ENCODE measurements around the gene PHRF1. TPM values are rescaled to one million over a fixed set of nuclear protein-coding genes. Genes with fewer than 3 reads are reported as not detected.

The PHRF1 gene
- total RNA-seq, 1 donor from 2014 or later, result 38.3 TPM

DNA sequence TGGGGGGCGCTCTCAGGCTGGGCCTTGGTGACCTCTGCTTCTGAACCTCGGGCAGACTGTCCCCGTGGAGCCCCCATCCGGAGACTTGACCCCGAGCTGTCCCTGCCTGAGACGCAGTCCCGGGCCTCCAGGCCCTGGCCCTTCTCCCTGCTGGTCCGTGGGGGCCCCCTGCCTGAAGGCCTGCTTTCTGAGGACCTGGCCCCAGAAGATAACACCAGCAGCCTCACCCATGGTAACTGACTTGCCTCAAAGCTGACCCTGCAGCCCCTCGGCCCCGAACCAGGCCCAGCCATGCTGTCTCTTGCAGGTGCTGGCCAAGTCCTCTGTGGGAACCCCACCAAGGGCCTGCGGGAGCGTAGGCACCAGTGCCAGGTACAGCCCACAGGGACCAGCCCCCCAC lies 24.7 kb upstream of the PHRF1 start:
- no peak overlapping the region for H3K4me3 Mint-ChIP-seq (ENCODE audit: unreplicated experiment)
- FAIRE-seq, result no peak
- TF ChIP-seq EZH2 (IDR thresholded peaks at IDR 0.05; ENCODE audit: insufficient read depth, low read length), result no peak
- no peak for TF ChIP-seq CTCF (IDR thresholded peaks at IDR 0.05; ENCODE audit: insufficient read depth, low read depth, low read length)

GRCh38 chr11:553083-553987 lies 22.9 kb upstream of the PHRF1 start:
- Histone ChIP-seq H3K9ac (ENCODE audit: low read length) (no peak overlapping the region), H2AFZ (ENCODE audit: low read depth, low read length) (no peak overlapping the region), H3K79me2 (ENCODE audit: insufficient read depth, low read length) (no peaks in the 10 kb centered on the region), H3K27me3 (ENCODE audit: insufficient read depth, low read length) (peaks cover 18% of the 10 kb centered on the region), H3K4me3 (ENCODE audit: insufficient read depth, low read depth, low read length) (no peak overlapping the region), H3K4me2 (ENCODE audit: low read length) (no peak overlapping the region), H3K4me1 (ENCODE audit: insufficient read depth, low read length) (no peaks in the 10 kb centered on the region), H4K20me1 (ENCODE audit: insufficient read depth, low read length) (no peaks in the 10 kb centered on the region), H3K9me3 (ENCODE audit: insufficient read depth, low read depth, low read length) (no peaks in the 10 kb centered on the region), H3K36me3 (ENCODE audit: insufficient read depth, low read length) (no peaks in the 10 kb centered on the region), H3K27ac (ENCODE audit: low read depth, low read length) (no peak overlapping the region)
- peaks cover 12% of the 10 kb centered on the region for H3K27me3 Mint-ChIP-seq (ENCODE audit: low read depth, unreplicated experiment)
- H3K4me3 Mint-ChIP-seq (ENCODE audit: unreplicated experiment), result no peak overlapping the region
- no peaks in the 10 kb centered on the region for H3K36me3 Mint-ChIP-seq (ENCODE audit: low read depth, unreplicated experiment)
- H3K9me3 Mint-ChIP-seq (ENCODE audit: unreplicated experiment), result no peaks in the 10 kb centered on the region
- H3K27ac Mint-ChIP-seq (ENCODE audit: unreplicated experiment), result no peak overlapping the region
- DNase-seq (ENCODE audit: low read depth), result no peak
- no peak for FAIRE-seq
- H3K4me1 Mint-ChIP-seq (ENCODE audit: low read depth, unreplicated experiment), result peaks cover 6% of the 10 kb centered on the region
- no peak for TF ChIP-seq CTCF (IDR thresholded peaks at IDR 0.05; ENCODE audit: insufficient read depth, low read depth, low read length)
- TF ChIP-seq EZH2 (IDR thresholded peaks at IDR 0.05; ENCODE audit: insufficient read depth, low read length), result no peak

More for the DNA sequence above, 24.7 kb upstream of the PHRF1 start:
- H3K36me3 ChIP-seq (ENCODE audit: insufficient read depth, low read length), result no peaks in the 10 kb centered on the region
- H4K20me1 ChIP-seq (ENCODE audit: insufficient read depth, low read length), result no peaks in the 10 kb centered on the region
- no peaks in the 10 kb centered on the region for H3K9me3 ChIP-seq (ENCODE audit: insufficient read depth, low read depth, low read length)
- H3K79me2 ChIP-seq (ENCODE audit: insufficient read depth, low read length), result no peaks in the 10 kb centered on the region
- DNase-seq (ENCODE audit: low read depth), result no peak
- no peak overlapping the region for H2AFZ ChIP-seq (ENCODE audit: low read depth, low read length)
- no peak overlapping the region for H3K27ac ChIP-seq (ENCODE audit: low read depth, low read length)
- Mint-ChIP-seq H3K4me1 (ENCODE audit: low read depth, unreplicated experiment) (peaks cover 6% of the 10 kb centered on the region), H3K27me3 (ENCODE audit: low read depth, unreplicated experiment) (peaks cover 7% of the 10 kb centered on the region), H3K36me3 (ENCODE audit: low read depth, unreplicated experiment) (no peaks in the 10 kb centered on the region), H3K9me3 (ENCODE audit: unreplicated experiment) (no peaks in the 10 kb centered on the region), H3K27ac (ENCODE audit: unreplicated experiment) (no peak overlapping the region)
- H3K4me1 ChIP-seq (ENCODE audit: insufficient read depth, low read length), result no peaks in the 10 kb centered on the region
- no peak overlapping the region for H3K9ac ChIP-seq (ENCODE audit: low read length)
- no peak overlapping the region for H3K4me2 ChIP-seq (ENCODE audit: low read length)
- no peak overlapping the region for H3K4me3 ChIP-seq (ENCODE audit: insufficient read depth, low read depth, low read length)
- H3K27me3 ChIP-seq (ENCODE audit: insufficient read depth, low read length), result peaks cover 8% of the 10 kb centered on the region

DNA sequence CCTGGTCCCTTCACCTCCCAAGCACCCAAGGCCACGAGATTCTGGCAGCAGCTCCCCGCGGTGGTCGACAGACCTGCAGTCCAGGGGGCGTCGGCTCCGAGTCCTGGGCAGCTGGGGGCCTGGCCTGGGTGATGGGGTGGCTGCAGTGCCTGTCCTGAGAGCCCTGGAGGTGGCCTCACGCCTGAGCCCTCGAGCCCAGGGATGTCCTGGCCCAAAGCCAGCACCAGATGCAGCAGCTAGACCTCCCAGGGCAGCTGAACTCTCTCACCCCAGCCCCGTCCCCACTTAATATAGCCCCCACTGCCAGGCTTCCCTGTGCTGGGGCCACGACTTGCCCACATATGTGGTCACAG lies 22.3 kb upstream of the PHRF1 start:
- peaks cover 9% of the 10 kb centered on the region for H3K27me3 Mint-ChIP-seq (ENCODE audit: low read depth, unreplicated experiment)
- H3K4me2 ChIP-seq (ENCODE audit: low read length), result no peak overlapping the region

More for the DNA sequence above, 22.3 kb upstream of the PHRF1 start:
- no peak overlapping the region for H2AFZ ChIP-seq (ENCODE audit: low read depth, low read length)
- H3K4me1 ChIP-seq (ENCODE audit: insufficient read depth, low read length), result no peaks in the 10 kb centered on the region
- Mint-ChIP-seq H3K4me3 (ENCODE audit: unreplicated experiment) (no peak overlapping the region), H3K36me3 (ENCODE audit: low read depth, unreplicated experiment) (no peaks in the 10 kb centered on the region), H3K27ac (ENCODE audit: unreplicated experiment) (no peak overlapping the region), H3K9me3 (ENCODE audit: unreplicated experiment) (no peaks in the 10 kb centered on the region), H3K4me1 (ENCODE audit: low read depth, unreplicated experiment) (peaks cover 1% of the 10 kb centered on the region)
- TF ChIP-seq CTCF (IDR thresholded peaks at IDR 0.05; ENCODE audit: insufficient read depth, low read depth, low read length), result no peak
- TF ChIP-seq EZH2 (IDR thresholded peaks at IDR 0.05; ENCODE audit: insufficient read depth, low read length), result no peak
- no peaks in the 10 kb centered on the region for H3K36me3 ChIP-seq (ENCODE audit: insufficient read depth, low read length)
- H3K9me3 ChIP-seq (ENCODE audit: insufficient read depth, low read depth, low read length), result no peaks in the 10 kb centered on the region
- H4K20me1 ChIP-seq (ENCODE audit: insufficient read depth, low read length), result no peaks in the 10 kb centered on the region
- no peak overlapping the region for H3K27ac ChIP-seq (ENCODE audit: low read depth, low read length)
- DNase-seq (ENCODE audit: low read depth) (no peak), FAIRE-seq (no peak)
- H3K79me2 ChIP-seq (ENCODE audit: insufficient read depth, low read length), result no peaks in the 10 kb centered on the region
- H3K9ac ChIP-seq (ENCODE audit: low read length), result no peak overlapping the region
- peaks cover 18% of the 10 kb centered on the region for H3K27me3 ChIP-seq (ENCODE audit: insufficient read depth, low read length)
- no peak overlapping the region for H3K4me3 ChIP-seq (ENCODE audit: insufficient read depth, low read depth, low read length)
